Neural progenitor cell (in vitro differentiated cells): ENCODE results near the gene ATXN3.

ENCODE experiments used
- CTCF ChIP-seq: fragments of 200-600 bp; sonication (generic); IDR thresholded peaks from 2 replicates; pipeline ENCODE4 v1.5.1; 2017; ENCODE audit warnings: antibody characterized with exemption, mild to moderate bottlenecking
- EZH2 ChIP-seq: fragments of 200-600 bp; sonication (generic); IDR thresholded peaks from 2 replicates; pipeline ENCODE4 v1.6.1; 2017; ENCODE audit warnings: antibody characterized with exemption, mild to moderate bottlenecking, moderate library complexity

GRCh38 chr14:92121207-92121669, 14.9 kb upstream of the ATXN3 start:
- TF ChIP-seq CTCF (peak; percentile 4), EZH2 (no peak)
